HEK293 (cell line): ENCODE measurements around the gene ZSCAN1.

Source experiments
- GLIS2 ChIP-seq: fragments of 450-650 bp; formaldehyde crosslinking; IDR thresholded peaks from 2 replicates; pipeline ENCODE4 v1.5.1; 2016; ENCODE audit warnings: missing biosample characterization, missing genetic modification characterization
- HOXC10 ChIP-seq: sonication (generic); formaldehyde crosslinking; IDR thresholded peaks from 2 replicates; pipeline ENCODE4 v1.8.1; 2023; ENCODE audit warnings: mild to moderate bottlenecking, missing genetic modification reagents
- MEIS1 ChIP-seq: sonication (generic); formaldehyde crosslinking; IDR thresholded peaks from 2 replicates; pipeline ENCODE4 v1.8.1; 2022; ENCODE audit warnings: missing genetic modification reagents, mild to moderate bottlenecking, borderline replicate concordance
- YY2 ChIP-seq: fragments of 450-650 bp; formaldehyde crosslinking; IDR thresholded peaks from 2 replicates; pipeline ENCODE4 v1.5.1; 2016; ENCODE audit warnings: missing biosample characterization, missing genetic modification characterization
- ZBTB10 ChIP-seq: fragments of 450-650 bp; formaldehyde crosslinking; IDR thresholded peaks from 2 replicates; pipeline ENCODE4 v1.5.1; 2016; ENCODE audit warnings: missing biosample characterization, missing genetic modification characterization
- ZBTB7A ChIP-seq: fragments of 450-650 bp; formaldehyde crosslinking; IDR thresholded peaks from 2 replicates; pipeline ENCODE4 v1.5.1; 2016; ENCODE audit warnings: low read depth, missing biosample characterization, missing genetic modification characterization
- ZEB2 ChIP-seq: fragments of 450-650 bp; formaldehyde crosslinking; IDR thresholded peaks from 2 replicates; pipeline ENCODE4 v1.5.1; 2016; ENCODE audit warnings: missing biosample characterization, missing genetic modification characterization
- ZNF112 ChIP-seq: fragments of 450-650 bp; formaldehyde crosslinking; IDR thresholded peaks from 2 replicates; pipeline ENCODE4 v1.5.0; 2017; ENCODE audit warnings: missing biosample characterization, missing genetic modification characterization
- ZNF121 ChIP-seq: fragments of 450-650 bp; formaldehyde crosslinking; IDR thresholded peaks from 2 replicates; pipeline ENCODE4 v1.5.1; 2016; ENCODE audit warnings: missing biosample characterization, missing genetic modification characterization
- ZNF184 ChIP-seq: fragments of 450-650 bp; IDR thresholded peaks from 2 replicates; pipeline ENCODE4 v1.5.1; 2018; ENCODE audit warnings: missing biosample characterization, mild to moderate bottlenecking, missing genetic modification characterization
- ZNF221 ChIP-seq: fragments of 450-650 bp; formaldehyde crosslinking; IDR thresholded peaks from 2 replicates; pipeline ENCODE4 v1.5.1; 2017; ENCODE audit warnings: missing biosample characterization, missing genetic modification characterization, borderline replicate concordance
- ZNF23 ChIP-seq: fragments of 450-650 bp; formaldehyde crosslinking; IDR thresholded peaks from 2 replicates; pipeline ENCODE4 v1.5.1; 2016; ENCODE audit warnings: missing biosample characterization, missing genetic modification characterization, borderline replicate concordance
- ZNF302 ChIP-seq: fragments of 450-650 bp; formaldehyde crosslinking; IDR thresholded peaks from 2 replicates; pipeline ENCODE4 v1.5.1; 2016; ENCODE audit warnings: missing biosample characterization, missing genetic modification characterization, low read depth
- ZNF335 ChIP-seq: fragments of 450-650 bp; formaldehyde crosslinking; conservative IDR thresholded peaks from 2 replicates; pipeline ENCODE4 v1.5.1; 2016; ENCODE audit warnings: missing biosample characterization, missing genetic modification characterization
- ZNF423 ChIP-seq: fragments of 450-650 bp; formaldehyde crosslinking; IDR thresholded peaks from 2 replicates; pipeline ENCODE4 v1.5.1; 2016; ENCODE audit warnings: missing biosample characterization, missing genetic modification characterization
- ZNF580 ChIP-seq: fragments of 450-650 bp; formaldehyde crosslinking; IDR thresholded peaks from 2 replicates; pipeline ENCODE4 v1.5.1; 2016; ENCODE audit warnings: missing biosample characterization, missing genetic modification characterization
- ZNF629 ChIP-seq: fragments of 450-650 bp; formaldehyde crosslinking; IDR thresholded peaks from 2 replicates; pipeline ENCODE4 v1.5.1; 2017; ENCODE audit warnings: missing biosample characterization, missing genetic modification characterization
- ZSCAN30 ChIP-seq: fragments of 450-650 bp; IDR thresholded peaks from 2 replicates; pipeline ENCODE4 v1.5.1; 2018; ENCODE audit warnings: missing biosample characterization, mild to moderate bottlenecking, missing genetic modification characterization, moderate library complexity
- TF ChIP-seq, protein P1 (sequence below): fragments of 450-650 bp; formaldehyde crosslinking; IDR thresholded peaks from 2 replicates; pipeline ENCODE4 v1.5.1; 2016; ENCODE audit warnings: missing biosample characterization, missing genetic modification characterization, borderline replicate concordance
- TF ChIP-seq, protein P2 (sequence below): fragments of 450-650 bp; formaldehyde crosslinking; IDR thresholded peaks from 2 replicates; pipeline ENCODE4 v1.5.1; 2016; ENCODE audit warnings: missing biosample characterization, missing genetic modification characterization
- TF ChIP-seq, protein P3 (sequence below): fragments of 450-650 bp; IDR thresholded peaks from 2 replicates; pipeline ENCODE4 v1.5.1; 2018; ENCODE audit warnings: missing biosample characterization, missing genetic modification characterization
- TF ChIP-seq, protein P4 (sequence below): fragments of 450-650 bp; formaldehyde crosslinking; IDR thresholded peaks from 2 replicates; pipeline ENCODE4 v1.5.1; 2017; ENCODE audit warnings: missing biosample characterization, missing genetic modification characterization

Gene ZSCAN1

GRCh38 chr19:58002384-58003173, 31.2 kb upstream of the ZSCAN1 start, which contains the start of gene ZNF606 (continued):
- TF ChIP-seq, protein P1, sequence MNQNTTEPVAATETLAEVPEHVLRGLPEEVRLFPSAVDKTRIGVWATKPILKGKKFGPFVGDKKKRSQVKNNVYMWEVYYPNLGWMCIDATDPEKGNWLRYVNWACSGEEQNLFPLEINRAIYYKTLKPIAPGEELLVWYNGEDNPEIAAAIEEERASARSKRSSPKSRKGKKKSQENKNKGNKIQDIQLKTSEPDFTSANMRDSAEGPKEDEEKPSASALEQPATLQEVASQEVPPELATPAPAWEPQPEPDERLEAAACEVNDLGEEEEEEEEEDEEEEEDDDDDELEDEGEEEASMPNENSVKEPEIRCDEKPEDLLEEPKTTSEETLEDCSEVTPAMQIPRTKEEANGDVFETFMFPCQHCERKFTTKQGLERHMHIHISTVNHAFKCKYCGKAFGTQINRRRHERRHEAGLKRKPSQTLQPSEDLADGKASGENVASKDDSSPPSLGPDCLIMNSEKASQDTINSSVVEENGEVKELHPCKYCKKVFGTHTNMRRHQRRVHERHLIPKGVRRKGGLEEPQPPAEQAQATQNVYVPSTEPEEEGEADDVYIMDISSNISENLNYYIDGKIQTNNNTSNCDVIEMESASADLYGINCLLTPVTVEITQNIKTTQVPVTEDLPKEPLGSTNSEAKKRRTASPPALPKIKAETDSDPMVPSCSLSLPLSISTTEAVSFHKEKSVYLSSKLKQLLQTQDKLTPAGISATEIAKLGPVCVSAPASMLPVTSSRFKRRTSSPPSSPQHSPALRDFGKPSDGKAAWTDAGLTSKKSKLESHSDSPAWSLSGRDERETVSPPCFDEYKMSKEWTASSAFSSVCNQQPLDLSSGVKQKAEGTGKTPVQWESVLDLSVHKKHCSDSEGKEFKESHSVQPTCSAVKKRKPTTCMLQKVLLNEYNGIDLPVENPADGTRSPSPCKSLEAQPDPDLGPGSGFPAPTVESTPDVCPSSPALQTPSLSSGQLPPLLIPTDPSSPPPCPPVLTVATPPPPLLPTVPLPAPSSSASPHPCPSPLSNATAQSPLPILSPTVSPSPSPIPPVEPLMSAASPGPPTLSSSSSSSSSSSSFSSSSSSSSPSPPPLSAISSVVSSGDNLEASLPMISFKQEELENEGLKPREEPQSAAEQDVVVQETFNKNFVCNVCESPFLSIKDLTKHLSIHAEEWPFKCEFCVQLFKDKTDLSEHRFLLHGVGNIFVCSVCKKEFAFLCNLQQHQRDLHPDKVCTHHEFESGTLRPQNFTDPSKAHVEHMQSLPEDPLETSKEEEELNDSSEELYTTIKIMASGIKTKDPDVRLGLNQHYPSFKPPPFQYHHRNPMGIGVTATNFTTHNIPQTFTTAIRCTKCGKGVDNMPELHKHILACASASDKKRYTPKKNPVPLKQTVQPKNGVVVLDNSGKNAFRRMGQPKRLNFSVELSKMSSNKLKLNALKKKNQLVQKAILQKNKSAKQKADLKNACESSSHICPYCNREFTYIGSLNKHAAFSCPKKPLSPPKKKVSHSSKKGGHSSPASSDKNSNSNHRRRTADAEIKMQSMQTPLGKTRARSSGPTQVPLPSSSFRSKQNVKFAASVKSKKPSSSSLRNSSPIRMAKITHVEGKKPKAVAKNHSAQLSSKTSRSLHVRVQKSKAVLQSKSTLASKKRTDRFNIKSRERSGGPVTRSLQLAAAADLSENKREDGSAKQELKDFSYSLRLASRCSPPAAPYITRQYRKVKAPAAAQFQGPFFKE, result 0 out of 2 replicates have a peak, but pooled peaks have one; percentile 69
- TF ChIP-seq ZNF112 (no peak), MEIS1 (no peak), ZSCAN30 (tag by site-specific recombination) (peak; percentile 31), ZNF302 (tag by site-specific recombination) (0 out of 2 replicates have a peak, but pooled peaks have one; percentile 37), YY2 (tag by site-specific recombination) (peak; percentile 97), ZNF580 (tag by site-specific recombination) (peak; percentile 74; the same call in 1 of the 2 replicates), HOXC10 (CRISPR knock-in tag) (peak; percentile 94; the same call in 1 of the 2 replicates), ZEB2 (tag by site-specific recombination) (peak; percentile 66), ZNF335 (tag by site-specific recombination) (peak; percentile 96), ZNF423 (tag by site-specific recombination) (no peak), ZNF184 (tag by site-specific recombination) (no peak), ZNF121 (tag by site-specific recombination) (peak; percentile 44), ZBTB10 (tag by site-specific recombination) (peak; percentile 34; the same call in 1 of the 2 replicates), ZNF221 (tag by site-specific recombination) (0 out of 2 replicates have a peak, but pooled peaks have one; percentile 48), ZBTB7A (0 out of 2 replicates have a peak, but pooled peaks have one; percentile 16), ZNF629 (peak; percentile 43; the same call in 1 of the 2 replicates), ZNF23 (no peak), GLIS2 (peak; percentile 58)
- TF ChIP-seq, protein P2, sequence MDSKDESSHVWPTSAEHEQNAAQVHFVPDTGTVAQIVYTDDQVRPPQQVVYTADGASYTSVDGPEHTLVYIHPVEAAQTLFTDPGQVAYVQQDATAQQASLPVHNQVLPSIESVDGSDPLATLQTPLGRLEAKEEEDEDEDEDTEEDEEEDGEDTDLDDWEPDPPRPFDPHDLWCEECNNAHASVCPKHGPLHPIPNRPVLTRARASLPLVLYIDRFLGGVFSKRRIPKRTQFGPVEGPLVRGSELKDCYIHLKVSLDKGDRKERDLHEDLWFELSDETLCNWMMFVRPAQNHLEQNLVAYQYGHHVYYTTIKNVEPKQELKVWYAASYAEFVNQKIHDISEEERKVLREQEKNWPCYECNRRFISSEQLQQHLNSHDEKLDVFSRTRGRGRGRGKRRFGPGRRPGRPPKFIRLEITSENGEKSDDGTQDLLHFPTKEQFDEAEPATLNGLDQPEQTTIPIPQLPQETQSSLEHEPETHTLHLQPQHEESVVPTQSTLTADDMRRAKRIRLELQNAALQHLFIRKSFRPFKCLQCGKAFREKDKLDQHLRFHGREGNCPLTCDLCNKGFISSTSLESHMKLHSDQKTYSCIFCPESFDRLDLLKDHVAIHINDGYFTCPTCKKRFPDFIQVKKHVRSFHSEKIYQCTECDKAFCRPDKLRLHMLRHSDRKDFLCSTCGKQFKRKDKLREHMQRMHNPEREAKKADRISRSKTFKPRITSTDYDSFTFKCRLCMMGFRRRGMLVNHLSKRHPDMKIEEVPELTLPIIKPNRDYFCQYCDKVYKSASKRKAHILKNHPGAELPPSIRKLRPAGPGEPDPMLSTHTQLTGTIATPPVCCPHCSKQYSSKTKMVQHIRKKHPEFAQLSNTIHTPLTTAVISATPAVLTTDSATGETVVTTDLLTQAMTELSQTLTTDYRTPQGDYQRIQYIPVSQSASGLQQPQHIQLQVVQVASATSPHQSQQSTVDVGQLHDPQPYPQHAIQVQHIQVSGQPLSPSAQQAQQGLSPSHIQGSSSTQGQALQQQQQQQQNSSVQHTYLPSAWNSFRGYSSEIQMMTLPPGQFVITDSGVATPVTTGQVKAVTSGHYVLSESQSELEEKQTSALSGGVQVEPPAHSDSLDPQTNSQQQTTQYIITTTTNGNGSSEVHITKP (tag by site-specific recombination), result no peak
- TF ChIP-seq, protein P3, sequence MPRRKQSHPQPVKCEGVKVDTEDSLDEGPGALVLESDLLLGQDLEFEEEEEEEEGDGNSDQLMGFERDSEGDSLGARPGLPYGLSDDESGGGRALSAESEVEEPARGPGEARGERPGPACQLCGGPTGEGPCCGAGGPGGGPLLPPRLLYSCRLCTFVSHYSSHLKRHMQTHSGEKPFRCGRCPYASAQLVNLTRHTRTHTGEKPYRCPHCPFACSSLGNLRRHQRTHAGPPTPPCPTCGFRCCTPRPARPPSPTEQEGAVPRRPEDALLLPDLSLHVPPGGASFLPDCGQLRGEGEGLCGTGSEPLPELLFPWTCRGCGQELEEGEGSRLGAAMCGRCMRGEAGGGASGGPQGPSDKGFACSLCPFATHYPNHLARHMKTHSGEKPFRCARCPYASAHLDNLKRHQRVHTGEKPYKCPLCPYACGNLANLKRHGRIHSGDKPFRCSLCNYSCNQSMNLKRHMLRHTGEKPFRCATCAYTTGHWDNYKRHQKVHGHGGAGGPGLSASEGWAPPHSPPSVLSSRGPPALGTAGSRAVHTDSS (tag by site-specific recombination), result no peak
- TF ChIP-seq, protein P4, sequence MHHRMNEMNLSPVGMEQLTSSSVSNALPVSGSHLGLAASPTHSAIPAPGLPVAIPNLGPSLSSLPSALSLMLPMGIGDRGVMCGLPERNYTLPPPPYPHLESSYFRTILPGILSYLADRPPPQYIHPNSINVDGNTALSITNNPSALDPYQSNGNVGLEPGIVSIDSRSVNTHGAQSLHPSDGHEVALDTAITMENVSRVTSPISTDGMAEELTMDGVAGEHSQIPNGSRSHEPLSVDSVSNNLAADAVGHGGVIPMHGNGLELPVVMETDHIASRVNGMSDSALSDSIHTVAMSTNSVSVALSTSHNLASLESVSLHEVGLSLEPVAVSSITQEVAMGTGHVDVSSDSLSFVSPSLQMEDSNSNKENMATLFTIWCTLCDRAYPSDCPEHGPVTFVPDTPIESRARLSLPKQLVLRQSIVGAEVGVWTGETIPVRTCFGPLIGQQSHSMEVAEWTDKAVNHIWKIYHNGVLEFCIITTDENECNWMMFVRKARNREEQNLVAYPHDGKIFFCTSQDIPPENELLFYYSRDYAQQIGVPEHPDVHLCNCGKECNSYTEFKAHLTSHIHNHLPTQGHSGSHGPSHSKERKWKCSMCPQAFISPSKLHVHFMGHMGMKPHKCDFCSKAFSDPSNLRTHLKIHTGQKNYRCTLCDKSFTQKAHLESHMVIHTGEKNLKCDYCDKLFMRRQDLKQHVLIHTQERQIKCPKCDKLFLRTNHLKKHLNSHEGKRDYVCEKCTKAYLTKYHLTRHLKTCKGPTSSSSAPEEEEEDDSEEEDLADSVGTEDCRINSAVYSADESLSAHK (tag by site-specific recombination), result no peak
